Esophagus squamous epithelium (tissue), 4 donors: ENCODE results near the gene CDH12.

Experiments
- CTCF ChIP-seq, 6 experiments: fragments of 450-650 bp in 4 of 6; fragments of 200-600 bp in 2 of 6; sonication (generic) in 2 of 6; IDR thresholded peaks; one replicate each; pipeline ENCODE4 v1.5.1; 2016 to 2019; ENCODE audit warnings: antibody characterized with exemption in 6 of 6, mild to moderate bottlenecking in 4 of 6, moderate library complexity in 4 of 6
- POLR2A ChIP-seq, 4 donors: fragments of 450-650 bp; IDR thresholded peaks; one replicate each; pipeline ENCODE4 v1.6.1; 2017; ENCODE audit warnings: antibody characterized with exemption in 4 of 4, mild to moderate bottlenecking in 4 of 4, moderate library complexity in 3 of 4

- TF ChIP-seq CTCF (IDR thresholded peaks at IDR 0.05) (no peak), POLR2A (IDR thresholded peaks at IDR 0.05) (no peak)
These were observed 1045.2 kb downstream of the CDH12 start for GRCh38 chr5:21807953-21808352.
